Tibial nerve (tissue), 3 donors: ENCODE data around the gene GATA5.

Experiments used
- CTCF ChIP-seq, 5 experiments: fragments of 200-600 bp in 3 of 5; fragments of 450-650 bp in 2 of 5; sonication (generic) in 3 of 5; IDR thresholded peaks; one replicate each; pipeline ENCODE4 v1.5.1; 2016 to 2019; ENCODE audit warnings: antibody characterized with exemption in 5 of 5, mild to moderate bottlenecking in 3 of 5, moderate library complexity in 2 of 5
- POLR2A ChIP-seq, 2 donors: fragments of 450-650 bp; IDR thresholded peaks; one replicate each; pipeline ENCODE4 v1.6.1; 2017; ENCODE audit warnings: antibody characterized with exemption in 2 of 2, mild to moderate bottlenecking in 2 of 2, moderate library complexity in 2 of 2

- TF ChIP-seq CTCF (IDR thresholded peaks at IDR 0.05) (no peak), POLR2A (IDR thresholded peaks at IDR 0.05) (no peak)
Measured at GRCh38 chr20:62474604-62475026, 1.2 kb downstream of the GATA5 start.
